Measurements from ENCODE around the gene PGBD5.

The PGBD5 gene

DNA sequence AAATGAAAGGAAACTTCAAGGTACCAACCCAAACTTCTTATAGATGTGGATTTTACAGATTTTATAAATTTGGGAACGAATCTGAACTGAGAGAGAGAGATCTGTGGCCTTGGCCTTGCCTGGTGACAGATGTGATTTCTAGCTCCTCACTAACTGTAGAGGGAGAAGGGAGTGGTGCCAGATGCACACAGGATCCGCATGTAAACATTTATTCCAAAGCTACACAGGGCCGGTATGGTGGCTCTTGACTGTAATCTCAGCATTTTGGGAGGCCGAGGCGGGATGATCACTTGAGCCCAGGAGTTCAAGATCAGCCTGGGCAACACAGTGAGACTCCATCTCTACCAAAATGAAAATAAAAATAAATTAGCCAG, 77.1 kb downstream of the PGBD5 start:
- POLR2A ChIA-PET, result no interaction called here
- H3K4me3 ChIP-seq (ENCODE audit: low read depth, low read length), result no peak overlapping the region
- TF ChIP-seq, protein P1, sequence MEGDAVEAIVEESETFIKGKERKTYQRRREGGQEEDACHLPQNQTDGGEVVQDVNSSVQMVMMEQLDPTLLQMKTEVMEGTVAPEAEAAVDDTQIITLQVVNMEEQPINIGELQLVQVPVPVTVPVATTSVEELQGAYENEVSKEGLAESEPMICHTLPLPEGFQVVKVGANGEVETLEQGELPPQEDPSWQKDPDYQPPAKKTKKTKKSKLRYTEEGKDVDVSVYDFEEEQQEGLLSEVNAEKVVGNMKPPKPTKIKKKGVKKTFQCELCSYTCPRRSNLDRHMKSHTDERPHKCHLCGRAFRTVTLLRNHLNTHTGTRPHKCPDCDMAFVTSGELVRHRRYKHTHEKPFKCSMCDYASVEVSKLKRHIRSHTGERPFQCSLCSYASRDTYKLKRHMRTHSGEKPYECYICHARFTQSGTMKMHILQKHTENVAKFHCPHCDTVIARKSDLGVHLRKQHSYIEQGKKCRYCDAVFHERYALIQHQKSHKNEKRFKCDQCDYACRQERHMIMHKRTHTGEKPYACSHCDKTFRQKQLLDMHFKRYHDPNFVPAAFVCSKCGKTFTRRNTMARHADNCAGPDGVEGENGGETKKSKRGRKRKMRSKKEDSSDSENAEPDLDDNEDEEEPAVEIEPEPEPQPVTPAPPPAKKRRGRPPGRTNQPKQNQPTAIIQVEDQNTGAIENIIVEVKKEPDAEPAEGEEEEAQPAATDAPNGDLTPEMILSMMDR (IDR thresholded peaks at IDR 0.05; ENCODE audit: insufficient read depth, low read length, missing control alignments), result no peak
- DNase-seq (ENCODE audit: low read depth, low spot score), result no peak
- CTCF ChIA-PET, result no interaction called here

DNA sequence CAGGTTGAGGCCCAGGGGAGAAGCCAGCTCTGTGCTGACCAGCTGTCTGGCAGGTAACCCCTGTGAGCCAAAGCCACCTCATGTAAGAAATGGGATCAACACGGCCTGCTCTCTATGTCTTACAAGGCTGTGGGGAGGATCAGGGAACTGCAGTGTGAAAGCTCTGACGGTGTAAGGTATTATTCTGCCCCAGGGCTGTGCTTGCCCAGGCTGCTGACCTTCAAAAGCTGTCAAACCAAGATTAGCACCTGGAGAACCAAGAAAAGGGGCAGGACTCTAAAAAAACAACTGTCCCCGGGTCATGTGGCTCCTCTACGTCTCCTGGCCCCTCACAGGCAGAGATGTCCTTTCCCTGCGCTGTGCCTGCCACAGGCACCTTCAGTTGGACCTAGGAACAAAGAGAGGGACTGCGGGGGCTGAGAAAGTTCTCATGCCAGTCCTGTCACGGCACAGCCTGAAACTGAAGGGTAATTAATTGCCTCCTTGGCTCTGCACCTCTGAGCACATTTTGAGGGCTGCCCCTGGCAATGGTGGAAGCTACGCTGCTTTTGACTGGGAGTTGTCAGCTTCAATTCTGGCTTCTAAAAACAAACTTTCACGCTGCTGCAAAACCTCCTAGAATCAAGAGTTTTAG, 77.6 kb downstream of the PGBD5 start:
- CTCF ChIA-PET, result no interaction called here
- POLR2A ChIA-PET, result no interaction called here
- TF ChIP-seq, protein P1 (IDR thresholded peaks at IDR 0.05; ENCODE audit: insufficient read depth, low read length, missing control alignments), result no peak
- H3K4me3 ChIP-seq (ENCODE audit: low read depth, low read length), result no peak overlapping the region
- DNase-seq (ENCODE audit: low read depth, low spot score), result no peak

DNA sequence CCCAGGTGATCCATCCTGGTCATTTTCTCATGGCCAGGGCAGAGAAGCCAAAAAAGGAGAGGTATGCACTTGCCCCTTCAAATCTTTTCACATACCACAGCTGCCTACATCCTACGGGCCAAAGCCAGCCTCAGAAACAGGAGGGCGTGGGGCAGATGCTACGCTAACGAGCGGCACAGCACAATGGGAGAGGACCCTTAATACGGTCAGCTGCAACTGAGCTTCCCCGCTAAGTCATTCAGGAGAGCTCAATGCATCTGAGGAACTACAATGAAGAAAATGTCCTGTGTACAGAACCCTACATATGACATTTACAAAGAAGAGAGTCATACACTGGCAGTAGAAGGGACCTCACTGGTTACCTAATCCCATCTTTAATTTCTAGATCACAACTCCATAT, 78.2 kb downstream of the PGBD5 start:
- no peak for DNase-seq (ENCODE audit: low read depth, low spot score)
- TF ChIP-seq, protein P1 (IDR thresholded peaks at IDR 0.05; ENCODE audit: insufficient read depth, low read length, missing control alignments), result no peak
- H3K4me3 ChIP-seq (ENCODE audit: low read depth, low read length), result no peak overlapping the region
- ChIA-PET CTCF (no interaction called here), POLR2A (no interaction called here)

DNA sequence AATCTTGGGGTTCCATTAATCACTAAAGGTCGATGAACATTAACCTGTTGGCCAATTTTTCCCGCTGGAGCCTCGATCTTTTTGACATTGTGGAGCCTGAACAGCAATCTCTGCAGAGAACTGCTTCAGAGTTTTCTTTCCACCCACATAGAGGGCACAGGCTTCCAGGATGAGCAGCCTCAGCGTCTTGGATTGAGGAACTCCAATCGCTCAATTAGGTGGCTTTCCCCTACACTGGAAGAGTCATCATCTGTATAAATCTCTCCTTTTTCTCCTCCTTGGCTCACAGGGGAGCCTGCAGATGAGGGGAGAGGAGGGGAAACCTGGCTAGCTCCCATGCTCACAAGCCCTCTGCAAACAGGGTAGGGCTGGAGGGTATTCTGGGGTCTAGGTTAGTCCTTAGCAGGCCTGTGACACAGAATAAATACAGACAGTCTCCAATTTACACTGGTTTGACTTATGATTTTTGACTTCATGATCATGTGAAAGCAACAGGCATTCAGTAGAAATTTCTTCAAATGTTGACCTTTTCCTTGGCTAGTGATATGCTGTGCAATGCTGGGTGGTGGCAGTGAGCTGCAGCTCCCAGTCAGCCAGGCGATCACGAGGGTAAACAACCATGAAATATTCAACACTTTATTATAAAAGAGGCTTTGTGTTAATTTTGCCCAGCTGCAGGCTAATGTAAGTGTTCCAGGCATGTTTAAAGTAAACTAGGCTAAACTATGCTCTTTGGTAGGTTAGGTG, 80.8 kb downstream of the PGBD5 start:
- H3K4me3 ChIP-seq (ENCODE audit: low read depth, low read length), result no peak overlapping the region
- ChIA-PET CTCF (no interaction called here), POLR2A (no interaction called here)
- TF ChIP-seq, protein P1 (IDR thresholded peaks at IDR 0.05; ENCODE audit: insufficient read depth, low read length, missing control alignments), result no peak
- no peak for DNase-seq (ENCODE audit: low read depth, low spot score)

DNA sequence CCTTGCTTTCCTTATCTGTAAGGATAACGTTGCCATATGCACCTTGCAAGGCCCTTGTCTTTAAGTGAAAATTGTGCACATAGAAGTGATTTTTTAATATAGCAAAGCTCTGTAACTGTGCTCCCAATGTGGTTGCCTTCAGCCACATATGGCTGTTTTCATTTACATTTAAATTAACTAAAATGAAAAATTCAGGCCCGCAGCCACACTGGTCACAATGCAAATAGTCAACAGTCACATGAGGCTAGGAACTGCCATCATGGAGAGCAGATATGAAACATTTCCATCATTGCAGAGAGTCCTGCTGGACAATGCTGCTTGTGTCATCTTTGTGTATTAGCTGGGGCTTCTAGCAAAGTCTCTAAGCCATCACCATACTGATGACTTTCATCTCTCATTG, 83.4 kb downstream of the PGBD5 start:
- no peak overlapping the region for H3K4me3 ChIP-seq (ENCODE audit: low read depth, low read length)
- TF ChIP-seq, protein P1 (IDR thresholded peaks at IDR 0.05; ENCODE audit: insufficient read depth, low read length, missing control alignments), result no peak
- ChIA-PET POLR2A (no interaction called here), CTCF (no interaction called here)
- no peak for DNase-seq (ENCODE audit: low read depth, low spot score)

DNA sequence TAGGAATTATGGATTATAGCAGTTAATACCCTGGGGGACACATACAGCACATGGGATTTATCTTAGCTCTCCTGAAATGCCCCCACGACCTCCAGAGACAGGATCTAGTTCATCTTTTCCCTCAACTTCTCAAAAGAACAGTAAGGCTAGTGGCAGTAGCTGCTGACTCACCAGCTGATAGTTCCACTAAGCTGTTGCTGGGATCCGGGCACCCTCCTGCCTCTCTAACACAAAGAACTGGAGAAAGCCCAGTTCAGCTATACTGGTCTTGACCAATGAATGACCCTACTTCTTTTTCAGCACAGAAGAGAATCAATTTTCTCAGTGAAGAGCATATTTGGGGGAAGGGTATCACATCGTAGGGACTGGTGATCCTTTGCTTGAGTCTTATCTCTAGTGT, 84.1 kb downstream of the PGBD5 start:
- no peak overlapping the region for H3K4me3 ChIP-seq (ENCODE audit: low read depth, low read length)
- ChIA-PET CTCF (no interaction called here), POLR2A (no interaction called here)
- DNase-seq (ENCODE audit: low read depth, low spot score), result no peak
- TF ChIP-seq, protein P1 (IDR thresholded peaks at IDR 0.05; ENCODE audit: insufficient read depth, low read length, missing control alignments), result no peak
